EH (cell line): Measurements from ENCODE around the gene HIPK2.
A peak's percentile ranks its signal among the peaks of the same experiment; 100 is the strongest.

Experiments used
- DNase-seq: peaks from one replicate; pipeline ENCODE4 v3.0.0-alpha.2; 2015; ENCODE audit warnings: low read depth

The HIPK2 gene

GRCh38 chr7:139752604-139753003, 25.2 kb downstream of the HIPK2 start:
- no peak for DNase-seq

GRCh38 chr7:139752148-139752547, 25.6 kb downstream of the HIPK2 start:
- DNase-seq: no peak

GRCh38 chr7:139750459-139751095, 27.2 kb downstream of the HIPK2 start:
- no peak for DNase-seq

GRCh38 chr7:139749545-139749944, 28.3 kb downstream of the HIPK2 start:
- no peak for DNase-seq

- no peak for DNase-seq
Measured at GRCh38 chr7:139748941-139749340, 28.9 kb downstream of the HIPK2 start.

- no peak for DNase-seq
Measured at GRCh38 chr7:139748373-139748765, 29.4 kb downstream of the HIPK2 start.

- DNase-seq: no peak
Measured at GRCh38 chr7:139747662-139748372, 30.0 kb downstream of the HIPK2 start.

- DNase-seq: no peak
Measured at GRCh38 chr7:139746652-139747051, 31.1 kb downstream of the HIPK2 start.

GRCh38 chr7:139745678-139746143, 32.1 kb downstream of the HIPK2 start:
- peak; percentile 44 for DNase-seq

GRCh38 chr7:139744768-139745677, 32.8 kb downstream of the HIPK2 start:
- DNase-seq: no peak

GRCh38 chr7:139743967-139744767, 33.6 kb downstream of the HIPK2 start:
- peak; percentile 75 for DNase-seq

- DNase-seq: no peak
Measured at GRCh38 chr7:139743267-139743966, 34.4 kb downstream of the HIPK2 start.

GRCh38 chr7:139741789-139742344, 35.9 kb downstream of the HIPK2 start:
- DNase-seq: no peak

- no peak for DNase-seq
Measured at GRCh38 chr7:139741239-139741638, 36.6 kb downstream of the HIPK2 start.

- DNase-seq: no peak
Measured at GRCh38 chr7:139739863-139740597, 37.8 kb downstream of the HIPK2 start.

GRCh38 chr7:139738772-139739171, 39.0 kb downstream of the HIPK2 start:
- no peak for DNase-seq

GRCh38 chr7:139738101-139738489, 39.7 kb downstream of the HIPK2 start:
- DNase-seq: peak; percentile 33

GRCh38 chr7:139737221-139738100, 40.3 kb downstream of the HIPK2 start:
- DNase-seq: peak; percentile 31
